ENCODE data around the gene KRTAP20-1. TPM values are rescaled to one million over a fixed set of nuclear protein-coding genes. Genes with fewer than 3 reads are reported as not detected.

Gene KRTAP20-1
- total RNA-seq, 1 donor from 2014 or later, result not detected

DNA sequence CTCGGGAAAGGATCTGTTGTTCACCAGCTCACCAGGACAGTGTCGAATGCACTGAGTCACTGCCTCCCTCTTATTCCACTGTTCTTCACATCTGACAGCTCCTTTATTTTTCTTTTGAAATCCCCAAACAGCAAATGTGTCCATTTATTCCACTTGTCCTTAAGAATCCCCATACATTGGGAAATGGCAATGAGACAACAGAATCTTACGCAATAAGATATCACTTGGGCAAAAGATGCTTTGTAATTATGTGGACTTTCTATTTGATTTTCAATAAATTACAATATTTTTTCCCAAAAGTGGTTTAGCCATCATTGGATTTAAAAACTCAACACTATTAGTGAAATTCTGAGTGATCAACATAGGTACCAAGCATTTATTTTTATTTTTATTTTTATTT is 22.5 kb downstream of the KRTAP20-1 start:
- Mint-ChIP-seq H3K36me3 (ENCODE audit: low read depth) (no peaks in the 10 kb centered on the region), H3K9me3 (peaks cover 20% of the 10 kb centered on the region), H3K27ac (ENCODE audit: unreplicated experiment) (peak overlapping the region; percentile 22), H3K4me3 (no peak overlapping the region), H3K4me1 (no peaks in the 10 kb centered on the region), H3K27me3 (ENCODE audit: low read depth) (no peaks in the 10 kb centered on the region)
- no peak for TF ChIP-seq CTCF (conservative IDR thresholded peaks at IDR 0.05)
- DNase-seq (ENCODE audit: low read depth, low spot score), result no peak

- no peaks in the 10 kb centered on the region for H3K36me3 Mint-ChIP-seq (ENCODE audit: low read depth)
These were observed 26.3 kb downstream of the KRTAP20-1 start, which contains the start of gene KRTAP20-3 for GRCh38 chr21:30642564-30642963. Gene KRTAP20-3 (plus strand): TSS chr21:30642864.

GRCh38 chr21:30646904-30647414 is 30.7 kb downstream of the KRTAP20-1 start:
- no peak for TF ChIP-seq CTCF (conservative IDR thresholded peaks at IDR 0.05)
- no peaks in the 10 kb centered on the region for H3K4me1 Mint-ChIP-seq
- H3K9me3 Mint-ChIP-seq, result peaks cover 25% of the 10 kb centered on the region
- H3K4me3 Mint-ChIP-seq, result no peak overlapping the region
- H3K27me3 Mint-ChIP-seq (ENCODE audit: low read depth), result peaks cover 2% of the 10 kb centered on the region
- H3K27ac Mint-ChIP-seq (ENCODE audit: unreplicated experiment), result no peak overlapping the region
- H3K36me3 Mint-ChIP-seq (ENCODE audit: low read depth), result peaks cover 4% of the 10 kb centered on the region
- DNase-seq (ENCODE audit: low read depth, low spot score), result no peak

More at GRCh38 chr21:30642564-30642963, 26.3 kb downstream of the KRTAP20-1 start, which contains the start of gene KRTAP20-3:
- Mint-ChIP-seq H3K4me3 (no peak within 1 kb of the TSS), H3K4me1 (no peaks in the 10 kb centered on the region), H3K9me3 (peaks cover 28% of the 10 kb centered on the region), H3K27ac (ENCODE audit: unreplicated experiment) (no peak within 1 kb of the TSS), H3K27me3 (ENCODE audit: low read depth) (no peaks in the 10 kb centered on the region)
- DNase-seq (ENCODE audit: low read depth, low spot score), result no peak
- TF ChIP-seq CTCF (conservative IDR thresholded peaks at IDR 0.05), result no peak

- Mint-ChIP-seq H3K4me1 (no peaks in the 10 kb centered on the region), H3K27me3 (ENCODE audit: low read depth) (peaks cover 5% of the 10 kb centered on the region), H3K9me3 (peaks cover 17% of the 10 kb centered on the region), H3K36me3 (ENCODE audit: low read depth) (peaks cover 4% of the 10 kb centered on the region), H3K4me3 (no peak overlapping the region), H3K27ac (ENCODE audit: unreplicated experiment) (no peak overlapping the region)
- TF ChIP-seq CTCF (conservative IDR thresholded peaks at IDR 0.05), result no peak
- DNase-seq (ENCODE audit: low read depth, low spot score), result no peak
These were observed 36.7 kb downstream of the KRTAP20-1 start for GRCh38 chr21:30652891-30653290.

Other genes starting within 250 kb of the KRTAP20-1 start
- gene KRTAP13-2, start 244.2 kb upstream of the KRTAP20-1 start, total RNA-seq, result not detected in 2 replicates
- not detected in 2 replicates for gene KRTAP13-1, start 220.4 kb upstream of the KRTAP20-1 start, total RNA-seq
- gene KRTAP13-3, start 190.5 kb upstream of the KRTAP20-1 start, total RNA-seq, result not detected in 2 replicates
- not detected in 2 replicates for gene KRTAP13-4, start 186.2 kb upstream of the KRTAP20-1 start, total RNA-seq
- not detected in 2 replicates for gene KRTAP15-1, start 176.2 kb upstream of the KRTAP20-1 start, total RNA-seq
- gene KRTAP19-1, start 136.1 kb upstream of the KRTAP20-1 start, total RNA-seq, result not detected in 2 replicates
- not detected in 2 replicates for gene KRTAP19-2, start 129.0 kb upstream of the KRTAP20-1 start, total RNA-seq
- gene KRTAP19-3, start 124.4 kb upstream of the KRTAP20-1 start, total RNA-seq, result not detected in 2 replicates
- gene KRTAP19-4, start 119.3 kb upstream of the KRTAP20-1 start, total RNA-seq, result not detected in 2 replicates
- gene KRTAP19-5, start 114.3 kb upstream of the KRTAP20-1 start, total RNA-seq, result not detected in 2 replicates
- not detected in 2 replicates for gene KRTAP19-6, start 74.6 kb upstream of the KRTAP20-1 start, total RNA-seq
- gene KRTAP19-7, start 55.1 kb upstream of the KRTAP20-1 start, total RNA-seq, result not detected in 2 replicates
- gene KRTAP22-2, start 26.0 kb upstream of the KRTAP20-1 start, total RNA-seq, result not detected in 2 replicates
- gene KRTAP6-3, start 24.0 kb upstream of the KRTAP20-1 start, total RNA-seq, result not detected in 2 replicates
- gene KRTAP6-2, start 17.5 kb upstream of the KRTAP20-1 start, total RNA-seq, result not detected in 2 replicates
- not detected in 2 replicates for gene KRTAP22-1, start 15.3 kb upstream of the KRTAP20-1 start, total RNA-seq
- not detected in 2 replicates for gene KRTAP6-1, start 2.5 kb upstream of the KRTAP20-1 start, total RNA-seq
- gene KRTAP20-4, start 4.2 kb downstream of the KRTAP20-1 start, total RNA-seq, result not detected in 2 replicates
- not detected in 2 replicates for gene KRTAP20-2, start 18.8 kb downstream of the KRTAP20-1 start, total RNA-seq
- gene KRTAP20-3, start 26.4 kb downstream of the KRTAP20-1 start, total RNA-seq, result not detected in 2 replicates
- gene KRTAP21-3, start 102.4 kb downstream of the KRTAP20-1 start, total RNA-seq, result not detected in 2 replicates
- not detected in 2 replicates for gene KRTAP21-2, start 130.8 kb downstream of the KRTAP20-1 start, total RNA-seq
- gene KRTAP21-1, start 139.0 kb downstream of the KRTAP20-1 start, total RNA-seq, result not detected in 2 replicates
- gene KRTAP8-1, start 196.8 kb downstream of the KRTAP20-1 start, total RNA-seq, result not detected in 2 replicates
- gene KRTAP7-1, start 213.3 kb downstream of the KRTAP20-1 start, total RNA-seq, result not detected in 2 replicates

Data from neural crest cell (in vitro differentiated cells).